ENCODE measurements around the gene STN1. TPM values are rescaled to one million over a fixed set of nuclear protein-coding genes. Genes with fewer than 3 reads are reported as not detected.

The STN1 gene
- total and polyA plus RNA-seq, 2 of the 8 experiments (the other 6 are each of a cell fraction or from before 2014, with no cell fraction given): 10.1 to 12.4 TPM

- TF ChIP-seq CBX8 (IDR thresholded peaks at IDR 0.05; ENCODE audit: borderline replicate concordance, low read depth, low read length) (no peak), USF2 (IDR thresholded peaks at IDR 0.05; ENCODE audit: low read length) (no peak), CTBP2 (IDR thresholded peaks at IDR 0.05; ENCODE audit: borderline replicate concordance, insufficient read depth, insufficient read length, low read length) (no peak), RXRA (IDR thresholded peaks at IDR 0.05; ENCODE audit: insufficient read depth, low read depth, low read length) (no peak), BACH1 (IDR thresholded peaks at IDR 0.05; ENCODE audit: low read length) (no peak), TAF1 (IDR thresholded peaks at IDR 0.05; ENCODE audit: low read depth, low read length) (no peak), RFX5 (IDR thresholded peaks at IDR 0.05; ENCODE audit: borderline replicate concordance, low read depth, low read length) (no peak), SP2 (IDR thresholded peaks at IDR 0.05; ENCODE audit: low read length) (no peak)
Observed at GRCh38 chr10:103934308-103934707, 16.3 kb upstream of the STN1 start (continued).

Measured in H1 (cell line).